Esophagus squamous epithelium (tissue), 5 donors: ENCODE results near the gene FLYWCH1. TPM values are rescaled to one million over a fixed set of nuclear protein-coding genes. Genes with fewer than 3 reads are reported as not detected.

Experiments used
- DNase-seq: peaks from one replicate; lab custom pipeline; 2025; lab: John Stamatoyannopoulos, UW
- H3K27ac ChIP-seq, 4 donors: fragments of 200-600 bp; sonication (generic); one replicate each; pipeline ENCODE4 v1.5.1; 2016 to 2019; ENCODE audit warnings: mild to moderate bottlenecking in 1 of 4
- H3K27me3 ChIP-seq, 4 donors: fragments of 200-600 bp; sonication (generic); 1 replicate in 3 of 4; 2 replicates in 1 of 4; pipeline versions ENCODE4 v1.5.1 to v1.6.0; 2017 to 2021; ENCODE audit warnings: antibody characterized with exemption in 1 of 4
- H3K36me3 ChIP-seq, 3 donors: fragments of 200-600 bp; sonication (generic); one replicate each; pipeline ENCODE4 v1.5.1; 2016 to 2019
- H3K4me1 ChIP-seq, 3 donors: fragments of 200-600 bp; sonication (generic); one replicate each; pipeline ENCODE4 v1.5.1; 2017 to 2019
- H3K4me3 ChIP-seq, 4 donors: fragments of 200-600 bp; sonication (generic); 1 replicate in 3 of 4; 2 replicates in 1 of 4; pipeline ENCODE4 v1.5.1; 2016 to 2019; ENCODE audit warnings: mild to moderate bottlenecking in 2 of 4, moderate library complexity in 1 of 4
- H3K9me3 ChIP-seq, 3 donors: fragments of 200-600 bp; sonication (generic); one replicate each; pipeline ENCODE4 v1.5.1; 2016 to 2019
- CTCF ChIP-seq, 6 experiments: fragments of 450-650 bp in 4 of 6; fragments of 200-600 bp in 2 of 6; sonication (generic) in 2 of 6; IDR thresholded peaks; one replicate each; pipeline ENCODE4 v1.5.1; 2016 to 2019; ENCODE audit warnings: antibody characterized with exemption in 6 of 6, mild to moderate bottlenecking in 4 of 6, moderate library complexity in 4 of 6
- POLR2A ChIP-seq, 4 donors: fragments of 450-650 bp; IDR thresholded peaks; one replicate each; pipeline ENCODE4 v1.6.1; 2017; ENCODE audit warnings: antibody characterized with exemption in 4 of 4, mild to moderate bottlenecking in 4 of 4, moderate library complexity in 3 of 4
- whole genome bisulfite sequencing, 2 donors: methylation state at CpG; one replicate each; pipeline ENCODE4 v1.1.5; 2018; 5-methylcytosine and 5-hydroxymethylcytosine counted together
- intact Hi-C: fragments of 100-400 bp; cut with DNase I; formaldehyde crosslinking; loops from one replicate; pipeline ENCODE4 v1.15.0; 2022
- total RNA-seq, 4 donors: library from RNA; depleted of rRNA; stranded (reverse); fragments of >200 nt; gene quantifications; one replicate each; pipeline ENCODE4 v1.1.0, GENCODE V29; 2016
- donor health status: DM: yes; HTN: yes; CAD: no.

Gene FLYWCH1
- total RNA-seq, 4 donors from 2014 or later = 25.4 to 52.1 (median 27.1) TPM

GRCh38 chr16:2969545-2970521 is 58.1 kb downstream of the FLYWCH1 start:
- H3K4me1 ChIP-seq = peaks cover 25 to 66% (median 42%) of the 10 kb centered on the region in 3 donors
- WGBS, 2 donors = no CpG with 5 or more reads among the region's 83 CpGs
- peaks cover 0 to 38% (median 24%) of the 10 kb centered on the region in 4 donors for H3K27me3 ChIP-seq
- TF ChIP-seq POLR2A (IDR thresholded peaks at IDR 0.05) (no peak), CTCF (IDR thresholded peaks at IDR 0.05) (peak in 5 of 6 experiments; percentile 23 to 62 (median 34))
- intact Hi-C loops = no loop called here
- peak overlapping the region; percentile 58 to 81 (median 72) for H3K4me3 ChIP-seq
- H3K9me3 ChIP-seq = no peaks in the 10 kb centered on the region
- H3K36me3 ChIP-seq = peaks cover 0 to 6% (median 0%) of the 10 kb centered on the region in 3 donors
- H3K27ac ChIP-seq = peak overlapping the region; percentile 59 to 85 (median 70)
- DNase-seq = no peak

- Histone ChIP-seq H3K4me1 (peaks cover 18 to 59% (median 35%) of the 10 kb centered on the region in 3 donors), H3K27ac (peak overlapping the region in 3 of 4 donors; percentile 7 to 85 (median 59)), H3K27me3 (peaks cover 0 to 31% (median 21%) of the 10 kb centered on the region in 4 donors), H3K36me3 (peaks cover 0 to 6% (median 0%) of the 10 kb centered on the region in 3 donors), H3K9me3 (no peaks in the 10 kb centered on the region), H3K4me3 (peak overlapping the region; percentile 58 to 81 (median 72))
- 83% methylated on average over 2 to 3 of the region's 6 CpGs for WGBS, 2 donors
- TF ChIP-seq CTCF (IDR thresholded peaks at IDR 0.05) (no peak), POLR2A (IDR thresholded peaks at IDR 0.05) (no peak)
- intact Hi-C loops = no loop called here
- DNase-seq = no peak
Measured at GRCh38 chr16:2970563-2970962, 58.8 kb downstream of the FLYWCH1 start.

- intact Hi-C loops = no loop called here
- 74 to 76% methylated on average over 5 to 8 of the region's 35 CpGs for WGBS, 2 donors
Measured at GRCh38 chr16:2971134-2971984, 59.6 kb downstream of the FLYWCH1 start.

More at GRCh38 chr16:2971134-2971984, 59.6 kb downstream of the FLYWCH1 start:
- TF ChIP-seq POLR2A (IDR thresholded peaks at IDR 0.05) (no peak), CTCF (IDR thresholded peaks at IDR 0.05) (no peak)
- H3K36me3 ChIP-seq = peaks cover 0 to 6% (median 0%) of the 10 kb centered on the region in 3 donors
- H3K27ac ChIP-seq = no peak overlapping the region
- H3K27me3 ChIP-seq = peaks cover 0 to 23% (median 13%) of the 10 kb centered on the region in 4 donors
- peaks cover 18 to 51% (median 35%) of the 10 kb centered on the region in 3 donors for H3K4me1 ChIP-seq
- H3K4me3 ChIP-seq = no peak overlapping the region
- DNase-seq = no peak
- H3K9me3 ChIP-seq = no peaks in the 10 kb centered on the region
